ENCODE results near the gene NF2.

- TF ChIP-seq, protein P1, sequence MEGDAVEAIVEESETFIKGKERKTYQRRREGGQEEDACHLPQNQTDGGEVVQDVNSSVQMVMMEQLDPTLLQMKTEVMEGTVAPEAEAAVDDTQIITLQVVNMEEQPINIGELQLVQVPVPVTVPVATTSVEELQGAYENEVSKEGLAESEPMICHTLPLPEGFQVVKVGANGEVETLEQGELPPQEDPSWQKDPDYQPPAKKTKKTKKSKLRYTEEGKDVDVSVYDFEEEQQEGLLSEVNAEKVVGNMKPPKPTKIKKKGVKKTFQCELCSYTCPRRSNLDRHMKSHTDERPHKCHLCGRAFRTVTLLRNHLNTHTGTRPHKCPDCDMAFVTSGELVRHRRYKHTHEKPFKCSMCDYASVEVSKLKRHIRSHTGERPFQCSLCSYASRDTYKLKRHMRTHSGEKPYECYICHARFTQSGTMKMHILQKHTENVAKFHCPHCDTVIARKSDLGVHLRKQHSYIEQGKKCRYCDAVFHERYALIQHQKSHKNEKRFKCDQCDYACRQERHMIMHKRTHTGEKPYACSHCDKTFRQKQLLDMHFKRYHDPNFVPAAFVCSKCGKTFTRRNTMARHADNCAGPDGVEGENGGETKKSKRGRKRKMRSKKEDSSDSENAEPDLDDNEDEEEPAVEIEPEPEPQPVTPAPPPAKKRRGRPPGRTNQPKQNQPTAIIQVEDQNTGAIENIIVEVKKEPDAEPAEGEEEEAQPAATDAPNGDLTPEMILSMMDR (conservative IDR thresholded peaks at IDR 0.05; ENCODE audit: low read depth, low read length) = no peak
- no peak for TF ChIP-seq EZH2 (IDR thresholded peaks at IDR 0.05; ENCODE audit: borderline replicate concordance, low read depth, low read length, poor library complexity, severe bottlenecking)
Measured at GRCh38 chr22:29691636-29692326, 88.3 kb downstream of the NF2 start.
